Activated CD8-positive, alpha-beta memory T cell treated with anti-CD3 and anti-CD28 coated beads for 24 hours (primary cell): ENCODE measurements around the gene IER3.
"Not testable (repeated sequence)": the region's sequence is repeated elsewhere in the genome, so short reads cannot be mapped to it uniquely, and the experiment has no call there.

Source experiments
- DNase-seq: peaks from one replicate; pipeline ENCODE4 v3.0.0-alpha.2; 2020

Gene IER3

GRCh38 chr6:30747300-30747687, 2.9 kb upstream of the IER3 start:
- no peak for DNase-seq

GRCh38 chr6:30743099-30744053, 971 bp downstream of the IER3 start:
- DNase-seq: peak; percentile 83

GRCh38 chr6:30742316-30743098, 1.8 kb downstream of the IER3 start, which contains the start of gene FLOT1:
TSS of gene FLOT1 (minus strand) at chr6:30742687. CDS start at chr6:30742189, 498 bp downstream.
- DNase-seq: peak; percentile 99

- DNase-seq: peak; percentile 79
Measured at GRCh38 chr6:30741789-30742315, 2.5 kb downstream of the IER3 start.

GRCh38 chr6:30741063-30741779, 3.1 kb downstream of the IER3 start:
- DNase-seq: peak; percentile 73

GRCh38 chr6:30740540-30740870, 3.8 kb downstream of the IER3 start:
- DNase-seq: no peak

- DNase-seq: no peak
Measured at GRCh38 chr6:30738532-30738931, 5.8 kb downstream of the IER3 start.

GRCh38 chr6:30735668-30736314, 8.6 kb downstream of the IER3 start:
- DNase-seq: no peak

GRCh38 chr6:30732237-30732943, 12.0 kb downstream of the IER3 start:
- no peak for DNase-seq

- DNase-seq: peak; percentile 91
Measured at GRCh38 chr6:30730601-30731435, 13.5 kb downstream of the IER3 start.

- no peak for DNase-seq
Measured at GRCh38 chr6:30727920-30728553, 16.3 kb downstream of the IER3 start.

- peak; percentile 64 for DNase-seq
Measured at GRCh38 chr6:30726506-30727413, 17.6 kb downstream of the IER3 start.

- peak; percentile 73 for DNase-seq
Measured at GRCh38 chr6:30725713-30726505, 18.4 kb downstream of the IER3 start.

GRCh38 chr6:30724906-30725667, 19.3 kb downstream of the IER3 start:
- no peak for DNase-seq

GRCh38 chr6:30723843-30724741, 20.3 kb downstream of the IER3 start:
- not testable (repeated sequence) for DNase-seq

- DNase-seq: not testable (repeated sequence)
Measured at GRCh38 chr6:30723159-30723842, 21.0 kb downstream of the IER3 start.
